Effector memory CD8-positive, alpha-beta T cell (primary cell): Measurements from ENCODE around the gene RASGRF1.

Experiments
- ATAC-seq: fragments of 150-1000 bp; cut with Tn5 transposase; replicated peaks from 2 replicates; pipeline ENCODE4 v1.10.0; 2021; ENCODE audit warnings: mild to moderate bottlenecking, moderate library complexity
- DNase-seq, 3 experiments: peaks; one replicate each; pipeline ENCODE4 v3.0.0; 2021
- H3K27ac Mint-ChIP-seq, 2 donors: one replicate each; pipeline ENCODE4 v1.8.0; 2022; ENCODE audit warnings: mild to moderate bottlenecking in 2 of 2, mixed read lengths in 2 of 2, moderate library complexity in 2 of 2
- H3K27me3 Mint-ChIP-seq, 2 donors: one replicate each; pipeline ENCODE4 v1.8.0; 2022; ENCODE audit warnings: mixed read lengths in 2 of 2
- H3K36me3 Mint-ChIP-seq: one replicate; pipeline ENCODE4 v1.8.0; 2022; ENCODE audit warnings: mild to moderate bottlenecking, moderate library complexity, mixed read lengths; ENCODE audit not compliant: insufficient read depth
- H3K4me1 Mint-ChIP-seq, 2 donors: one replicate each; pipeline ENCODE4 v1.8.0; 2022; ENCODE audit warnings: low read depth in 2 of 2, mixed read lengths in 2 of 2
- H3K4me3 Mint-ChIP-seq, 2 donors: one replicate each; pipeline ENCODE4 v1.8.0; 2022; ENCODE audit warnings: mild to moderate bottlenecking in 2 of 2, mixed read lengths in 2 of 2, moderate library complexity in 2 of 2
- H3K9me3 Mint-ChIP-seq, 2 donors: one replicate each; pipeline ENCODE4 v1.8.0; 2022; ENCODE audit warnings: mixed read lengths in 2 of 2

The RASGRF1 gene

GRCh38 chr15:79068790-79069189 lies 21.8 kb downstream of the RASGRF1 start:
- ATAC-seq, result no peak
- Mint-ChIP-seq H3K9me3 (no peaks in the 10 kb centered on the region), H3K36me3 (no peaks in the 10 kb centered on the region), H3K4me3 (no peak overlapping the region), H3K27me3 (peaks cover 23 to 44% of the 10 kb centered on the region in 2 donors), H3K27ac (no peak overlapping the region), H3K4me1 (peaks cover 0 to 5% of the 10 kb centered on the region in 2 donors)
- DNase-seq, result no peak

- Mint-ChIP-seq H3K27me3 (peaks cover 16 to 42% of the 10 kb centered on the region in 2 donors), H3K9me3 (no peaks in the 10 kb centered on the region), H3K36me3 (no peaks in the 10 kb centered on the region), H3K27ac (no peak overlapping the region), H3K4me1 (peaks cover 0 to 2% of the 10 kb centered on the region in 2 donors), H3K4me3 (no peak overlapping the region)
- ATAC-seq (no peak), DNase-seq (no peak)
These were observed 22.6 kb downstream of the RASGRF1 start for GRCh38 chr15:79067969-79068368.

GRCh38 chr15:79067072-79067833 lies 23.3 kb downstream of the RASGRF1 start:
- ATAC-seq (no peak), DNase-seq (no peak)
- Mint-ChIP-seq H3K27ac (no peak overlapping the region), H3K36me3 (no peaks in the 10 kb centered on the region), H3K4me1 (peaks cover 0 to 2% of the 10 kb centered on the region in 2 donors), H3K9me3 (no peaks in the 10 kb centered on the region), H3K27me3 (peaks cover 16 to 42% of the 10 kb centered on the region in 2 donors), H3K4me3 (no peak overlapping the region)

- Mint-ChIP-seq H3K27me3 (peaks cover 16 to 35% of the 10 kb centered on the region in 2 donors), H3K4me1 (peaks cover 0 to 2% of the 10 kb centered on the region in 2 donors), H3K27ac (no peak overlapping the region), H3K36me3 (no peaks in the 10 kb centered on the region), H3K9me3 (no peaks in the 10 kb centered on the region), H3K4me3 (no peak overlapping the region)
- no peak for ATAC-seq
- no peak for DNase-seq
These were observed 24.0 kb downstream of the RASGRF1 start for GRCh38 chr15:79066391-79067071.

DNA sequence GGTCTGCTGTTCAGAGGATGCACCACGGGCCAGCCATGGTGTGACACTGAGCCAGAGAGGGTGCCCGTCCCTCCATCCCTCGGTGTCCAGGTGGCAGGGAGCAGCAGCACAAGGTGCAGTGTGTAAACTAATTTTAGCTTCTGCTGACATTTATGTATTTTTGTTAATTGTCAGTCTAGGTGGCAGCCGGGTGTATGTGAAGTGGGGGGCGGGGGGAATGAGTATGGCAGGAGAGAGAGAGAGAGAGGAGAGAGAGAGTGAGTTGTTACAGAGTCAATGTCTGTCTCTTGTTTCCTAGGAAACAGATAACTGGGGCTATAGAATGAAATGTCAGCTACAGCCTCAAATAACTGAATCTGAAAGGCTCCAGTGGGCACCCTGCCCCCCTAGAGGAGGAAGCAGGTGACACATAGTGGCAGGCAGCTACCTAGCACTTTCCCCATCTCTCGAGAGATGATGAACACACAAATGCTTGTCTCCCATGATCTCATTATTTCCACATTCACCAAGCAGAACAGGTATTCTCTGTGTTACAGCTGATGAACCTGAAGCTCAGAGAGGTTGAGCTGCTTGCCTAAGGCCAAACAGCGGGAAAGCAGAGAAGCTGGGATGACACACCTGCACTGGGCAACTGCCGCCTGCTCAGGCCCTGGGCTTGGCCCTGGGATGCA lies 24.7 kb downstream of the RASGRF1 start:
- Mint-ChIP-seq H3K9me3 (no peaks in the 10 kb centered on the region), H3K27ac (no peak overlapping the region), H3K27me3 (peaks cover 18 to 33% of the 10 kb centered on the region in 2 donors), H3K4me3 (no peak overlapping the region), H3K4me1 (peaks cover 0 to 2% of the 10 kb centered on the region in 2 donors), H3K36me3 (no peaks in the 10 kb centered on the region)
- ATAC-seq (no peak), DNase-seq (no peak)

GRCh38 chr15:79065361-79065705 lies 25.2 kb downstream of the RASGRF1 start:
- H3K9me3 Mint-ChIP-seq, result no peaks in the 10 kb centered on the region
- H3K27me3 Mint-ChIP-seq, result peaks cover 22 to 34% of the 10 kb centered on the region in 2 donors
- no peak for ATAC-seq

DNA sequence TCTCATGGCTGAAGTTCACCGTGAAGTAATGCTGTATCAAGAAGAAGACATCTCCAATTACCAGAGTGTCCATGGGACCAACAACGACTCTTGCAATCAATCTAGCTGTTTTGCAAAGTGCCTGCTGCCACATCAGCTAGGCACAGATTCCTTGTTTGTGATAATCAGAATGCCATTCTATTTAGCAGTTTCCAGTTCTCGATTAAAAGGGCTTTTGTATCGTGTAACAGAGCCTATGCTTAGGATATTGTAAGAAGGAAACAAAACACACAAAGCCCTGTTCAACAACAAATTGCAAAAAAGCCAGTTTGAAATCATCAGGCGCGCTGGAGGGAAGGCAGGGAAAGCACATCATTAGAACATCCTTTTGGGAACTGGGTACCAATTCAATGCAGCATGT lies 26.1 kb downstream of the RASGRF1 start:
- Mint-ChIP-seq H3K4me1 (peaks cover 0 to 2% of the 10 kb centered on the region in 2 donors), H3K9me3 (no peaks in the 10 kb centered on the region), H3K27ac (no peak overlapping the region), H3K27me3 (peaks cover 29 to 41% of the 10 kb centered on the region in 2 donors), H3K4me3 (no peak overlapping the region), H3K36me3 (no peaks in the 10 kb centered on the region)
- ATAC-seq (no peak), DNase-seq (no peak)

More at GRCh38 chr15:79065361-79065705, 25.2 kb downstream of the RASGRF1 start:
- Mint-ChIP-seq H3K4me1 (peaks cover 0 to 2% of the 10 kb centered on the region in 2 donors), H3K36me3 (no peaks in the 10 kb centered on the region), H3K4me3 (no peak overlapping the region), H3K27ac (no peak overlapping the region)
- DNase-seq, result no peak

DNA sequence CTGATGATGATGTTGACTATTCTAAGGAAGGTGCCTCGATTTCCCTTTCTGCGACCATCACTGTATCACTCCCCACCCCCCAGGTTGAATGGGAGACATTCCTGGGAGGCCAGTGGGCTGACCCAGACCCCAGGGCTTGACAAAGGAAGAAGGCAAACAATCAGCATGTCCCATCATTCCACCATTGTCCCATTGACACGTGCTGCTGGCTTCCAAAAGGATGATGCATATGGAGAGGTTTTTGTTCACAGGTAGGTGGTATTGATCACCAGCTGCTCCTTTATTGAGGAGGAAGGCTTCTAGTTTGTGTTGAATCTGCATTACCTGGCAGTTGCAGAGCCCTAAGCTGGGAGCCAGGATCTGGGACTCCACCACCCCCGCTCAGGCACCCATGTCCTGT lies 30.4 kb downstream of the RASGRF1 start:
- ATAC-seq, result no peak
- no peaks in the 10 kb centered on the region for H3K9me3 Mint-ChIP-seq
- H3K27ac Mint-ChIP-seq, result no peak overlapping the region
- DNase-seq, result no peak
- peaks cover 42 to 56% of the 10 kb centered on the region in 2 donors for H3K27me3 Mint-ChIP-seq
- H3K36me3 Mint-ChIP-seq, result no peaks in the 10 kb centered on the region
- no peak overlapping the region for H3K4me3 Mint-ChIP-seq
- H3K4me1 Mint-ChIP-seq, result no peaks in the 10 kb centered on the region

DNA sequence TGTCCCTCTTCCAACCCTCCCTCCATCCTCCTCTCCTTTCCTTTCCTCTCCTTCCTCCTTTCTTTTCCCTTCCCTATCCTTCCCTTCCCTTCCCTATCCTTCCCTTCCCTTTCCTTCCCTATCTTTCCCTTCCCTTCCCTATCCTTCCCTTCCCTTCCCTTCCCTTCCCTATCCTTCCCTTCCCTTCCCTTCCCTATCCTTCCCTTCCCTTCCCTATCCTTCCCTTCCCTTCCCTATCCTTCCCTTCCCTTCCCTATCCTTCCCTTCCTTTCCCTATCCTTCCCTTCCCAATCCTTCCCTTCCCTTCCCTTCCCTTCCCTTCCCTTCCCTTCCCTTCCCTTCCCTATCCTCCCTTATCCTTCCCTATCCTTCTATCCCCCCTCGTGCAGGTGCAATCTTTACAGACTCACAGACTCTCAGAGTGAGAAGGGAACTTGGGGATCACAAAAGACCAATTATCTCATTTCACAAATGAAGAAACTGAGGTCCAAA lies 31.5 kb downstream of the RASGRF1 start:
- Mint-ChIP-seq H3K27ac (no peak overlapping the region), H3K9me3 (no peaks in the 10 kb centered on the region), H3K27me3 (peaks cover 33 to 55% of the 10 kb centered on the region in 2 donors), H3K4me3 (no peak overlapping the region), H3K36me3 (no peaks in the 10 kb centered on the region), H3K4me1 (no peaks in the 10 kb centered on the region)
- no peak for DNase-seq
- ATAC-seq, result no peak

DNA sequence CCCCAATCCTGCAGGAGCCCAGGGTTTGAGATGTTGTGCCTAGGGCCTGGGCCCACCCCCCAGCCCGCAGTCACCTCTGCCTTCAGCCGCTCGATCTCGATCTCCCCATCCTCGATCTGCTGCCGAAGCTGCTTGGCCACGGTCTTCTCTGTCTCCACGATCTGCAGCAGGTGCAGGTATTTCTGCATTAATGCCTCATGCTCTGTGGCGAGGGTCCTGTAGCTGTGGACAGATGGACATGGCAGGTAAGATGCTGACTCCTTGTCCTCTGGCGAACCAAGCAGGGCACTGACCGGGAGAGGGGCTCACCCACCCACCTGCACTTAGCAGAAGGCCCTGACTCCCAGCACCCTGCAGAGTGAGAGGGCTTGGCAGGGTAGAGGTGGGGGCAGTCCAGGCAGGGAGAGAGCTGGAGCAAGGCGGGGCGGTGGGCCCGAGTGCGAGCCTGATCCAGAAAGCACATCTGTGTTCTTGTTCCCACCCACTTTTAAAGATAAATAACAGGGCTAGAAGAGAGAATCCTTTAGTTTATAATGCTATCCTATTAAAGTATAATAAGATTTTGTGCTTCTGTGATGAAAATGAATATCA lies 32.2 kb downstream of the RASGRF1 start:
- DNase-seq, result no peak

GRCh38 chr15:79057050-79057449 lies 33.5 kb downstream of the RASGRF1 start:
- no peak overlapping the region for H3K4me3 Mint-ChIP-seq
- H3K27ac Mint-ChIP-seq, result no peak overlapping the region
- peaks cover 42 to 57% of the 10 kb centered on the region in 2 donors for H3K27me3 Mint-ChIP-seq
- H3K9me3 Mint-ChIP-seq, result no peaks in the 10 kb centered on the region
- no peaks in the 10 kb centered on the region for H3K36me3 Mint-ChIP-seq
- no peak for ATAC-seq
- no peak for DNase-seq
- no peaks in the 10 kb centered on the region for H3K4me1 Mint-ChIP-seq

More for the DNA sequence above, 32.2 kb downstream of the RASGRF1 start:
- Mint-ChIP-seq H3K4me1 (no peaks in the 10 kb centered on the region), H3K27ac (no peak overlapping the region), H3K36me3 (no peaks in the 10 kb centered on the region), H3K27me3 (peaks cover 33 to 53% of the 10 kb centered on the region in 2 donors), H3K4me3 (no peak overlapping the region), H3K9me3 (no peaks in the 10 kb centered on the region)
- ATAC-seq, result no peak

DNA sequence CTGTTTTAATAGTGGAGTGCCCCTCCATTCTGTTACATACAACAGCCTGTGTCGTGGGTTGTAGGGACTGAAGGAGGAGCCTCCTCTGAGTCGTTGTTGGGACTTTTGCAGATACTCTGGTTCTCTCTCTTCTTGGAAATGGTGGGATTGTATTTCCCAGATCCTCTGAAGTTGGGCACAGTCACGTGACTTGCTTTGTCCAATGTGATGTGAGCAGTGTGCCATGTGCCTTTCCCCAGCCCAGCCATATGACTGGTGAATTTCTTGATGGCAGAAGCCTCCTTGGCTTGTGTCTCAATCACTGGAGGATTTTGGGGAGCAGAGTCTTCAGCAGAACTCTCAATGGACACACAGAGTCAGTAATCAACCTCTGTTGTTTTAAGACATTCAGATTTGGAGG lies 36.2 kb downstream of the RASGRF1 start:
- ATAC-seq (no peak), DNase-seq (no peak)
- Mint-ChIP-seq H3K27ac (no peak overlapping the region), H3K36me3 (no peaks in the 10 kb centered on the region), H3K4me1 (no peaks in the 10 kb centered on the region), H3K4me3 (no peak overlapping the region), H3K9me3 (no peaks in the 10 kb centered on the region), H3K27me3 (peaks cover 27 to 57% of the 10 kb centered on the region in 2 donors)

DNA sequence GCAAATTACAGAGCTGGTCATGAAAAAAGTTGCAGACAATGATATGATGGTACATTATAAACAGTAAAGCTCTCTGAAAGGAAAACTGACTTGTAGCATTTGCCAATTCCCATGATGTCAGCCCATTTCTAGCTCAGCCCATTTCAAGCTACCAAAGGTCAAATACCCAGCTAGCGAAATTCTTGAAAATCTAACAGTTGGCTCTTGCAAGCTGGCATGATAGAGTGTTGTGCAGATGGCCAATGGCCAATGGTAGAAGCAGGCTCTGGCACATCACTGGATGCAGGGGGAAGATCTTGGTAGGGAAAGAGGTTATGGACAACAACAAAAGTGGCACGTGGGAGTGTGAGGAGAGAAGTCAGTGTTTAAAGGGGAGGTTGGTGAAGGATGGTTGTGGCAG lies 36.7 kb downstream of the RASGRF1 start:
- H3K9me3 Mint-ChIP-seq, result no peaks in the 10 kb centered on the region
- H3K27me3 Mint-ChIP-seq, result peaks cover 29 to 62% of the 10 kb centered on the region in 2 donors
- H3K4me3 Mint-ChIP-seq, result no peak overlapping the region
- DNase-seq, result no peak
- H3K36me3 Mint-ChIP-seq, result no peaks in the 10 kb centered on the region
- ATAC-seq, result no peak
- no peaks in the 10 kb centered on the region for H3K4me1 Mint-ChIP-seq
- H3K27ac Mint-ChIP-seq, result no peak overlapping the region
